HCT116 (cell line): ENCODE results near the gene CREB3L1. TPM values are rescaled to one million over a fixed set of nuclear protein-coding genes. Genes with fewer than 3 reads are reported as not detected.

Source experiments
- ATAC-seq: fragments of 200-7000 bp; cut with Tn5 transposase; 2 replicates; pipeline ENCODE4 v1.9.1; 2020; ENCODE audit warnings: mild to moderate bottlenecking, moderate library complexity
- BruUV-seq: library from RNA; stranded (reverse); fragments of 400-500 nt; replicated peaks from 2 replicates; lab custom pipeline; 2021; lab: Mats Ljungman, UMichigan
- CTCF ChIA-PET: fragments of 300-600 bp; sonication (Branson Sonifier 250); formaldehyde crosslinking; loops from one replicate; lab custom pipeline; 2021; ENCODE audit warnings: antibody characterized with exemption; lab: Charles Lee
- POLR2A ChIA-PET: fragments of 300-600, 350-600 bp; sonication (Branson Sonifier 250); formaldehyde crosslinking; loops from one replicate; lab custom pipeline; 2021; ENCODE audit warnings: antibody characterized with exemption; lab: Charles Lee
- RAD21 ChIA-PET, 2 experiments: fragments of 300-600 bp; sonication (Branson Sonifier 250); formaldehyde crosslinking; loops; one replicate each; lab custom pipeline; 2023; ENCODE audit warnings: low total read pairs in 2 of 2; ENCODE audit not compliant: uncharacterized antibody in 2 of 2, unreplicated experiment in 2 of 2, low non-redundant PET in 1 of 2; lab: Charles Lee
- DNase-seq: peaks from one replicate; pipeline ENCODE4 v3.0.0-alpha.2; 2010; ENCODE audit warnings: low read depth, low spot score
- H2AFZ ChIP-seq: fragments of 200-600 bp; shearing (Covaris generic), sonication (generic); 2 replicates; pipeline ENCODE4 v1.6.1; 2017; ENCODE audit warnings: low read depth, mixed run types, mixed read lengths, antibody characterized with exemption, low read length; ENCODE audit not compliant: poor library complexity, severe bottlenecking
- H3K27ac ChIP-seq: 2 replicates; pipeline ENCODE4 v1.5.1; 2012; ENCODE audit warnings: low read depth, low read length
- H3K27me3 ChIP-seq: fragments of 200-600 bp; sonication (generic); 2 replicates; pipeline ENCODE4 v1.6.1; 2016; ENCODE audit warnings: mixed run types, low read length, mixed read lengths; ENCODE audit not compliant: insufficient read depth
- H3K36me3 ChIP-seq, 2 experiments: fragments of 200-500 bp in 1 of 2; fragments of 200-600 bp in 1 of 2; sonication (Bioruptor generic) in 1 of 2; sonication (generic) in 1 of 2; 2 replicates each; pipeline versions ENCODE4 v1.5.1 to v1.6.1; 2014 to 2016; ENCODE audit warnings: low read length in 2 of 2, inconsistent platforms in 1 of 2, mixed read lengths in 1 of 2, mixed run types in 1 of 2; ENCODE audit not compliant: insufficient read depth in 2 of 2, control insufficient read depth in 1 of 2
- H3K4me1 ChIP-seq, 2 experiments: fragments of 200-600 bp in 1 of 2; sonication (generic) in 1 of 2; 2 replicates each; pipeline versions ENCODE4 v1.5.1 to v1.6.1; 2012 to 2017; ENCODE audit warnings: low read length in 2 of 2, inconsistent platforms in 1 of 2, mild to moderate bottlenecking in 1 of 2, mixed read lengths in 1 of 2, mixed run types in 1 of 2, moderate library complexity in 1 of 2; ENCODE audit not compliant: insufficient read depth in 2 of 2, control insufficient read depth in 1 of 2
- H3K4me2 ChIP-seq: fragments of 200-600 bp; sonication (generic); 2 replicates; pipeline ENCODE4 v1.6.1; 2017; ENCODE audit warnings: mixed run types, low read length, mixed read lengths
- H3K4me3 ChIP-seq, 2 experiments: fragments of 200-600 bp in 1 of 2; sonication (generic) in 1 of 2; replicated peaks in 1 of 2; 2 replicates each; pipeline ENCODE4 v1.5.1; 2011 to 2016; ENCODE audit warnings: low read length in 2 of 2, control low read depth in 1 of 2, low read depth in 1 of 2, mild to moderate bottlenecking in 1 of 2, mixed read lengths in 1 of 2, mixed run types in 1 of 2
- H3K79me2 ChIP-seq: fragments of 200-600 bp; sonication (generic); 2 replicates; pipeline ENCODE4 v1.6.1; 2017; ENCODE audit warnings: mild to moderate bottlenecking, mixed run types, low read length, moderate library complexity, mixed read lengths; ENCODE audit not compliant: insufficient read depth
- H3K9ac ChIP-seq: fragments of 200-600 bp; sonication (generic); 2 replicates; pipeline ENCODE4 v1.6.1; 2016; ENCODE audit warnings: low read length, mixed read lengths
- H3K9me2 ChIP-seq: fragments of 200-600 bp; sonication (generic), shearing (Covaris generic); 2 replicates; pipeline ENCODE4 v1.6.1; 2017; ENCODE audit warnings: mixed run types, mild to moderate bottlenecking, moderate library complexity; ENCODE audit not compliant: insufficient read depth
- H3K9me3 ChIP-seq, 2 experiments: fragments of 200-500 bp in 1 of 2; fragments of 200-600 bp in 1 of 2; sonication (Bioruptor generic) in 1 of 2; sonication (generic) in 1 of 2; 2 replicates each; pipeline ENCODE4 v1.6.1; 2014 to 2017; ENCODE audit warnings: low read length in 2 of 2, mixed read lengths in 2 of 2, inconsistent platforms in 1 of 2, low read depth in 1 of 2, mild to moderate bottlenecking in 1 of 2, mixed run types in 1 of 2, moderate library complexity in 1 of 2; ENCODE audit not compliant: control insufficient read depth in 1 of 2, insufficient read depth in 1 of 2
- H4K20me1 ChIP-seq: fragments of 200-600 bp; sonication (generic), shearing (Covaris generic); 2 replicates; pipeline ENCODE4 v1.6.1; 2017; ENCODE audit warnings: mixed run types, mild to moderate bottlenecking, moderate library complexity; ENCODE audit not compliant: insufficient read depth
- CBX3 ChIP-seq: IDR thresholded peaks from 2 replicates; pipeline ENCODE4 v1.6.1; 2012; ENCODE audit warnings: low read depth
- CEBPB ChIP-seq: IDR thresholded peaks from 2 replicates; pipeline ENCODE4 v1.6.1; 2012; ENCODE audit warnings: low read depth
- EGR1 ChIP-seq: IDR thresholded peaks from 2 replicates; pipeline ENCODE4 v1.6.1; 2012; ENCODE audit warnings: low read depth
- ELF1 ChIP-seq: IDR thresholded peaks from 2 replicates; pipeline ENCODE4 v1.6.1; 2012; ENCODE audit warnings: low read depth, borderline replicate concordance
- EZH2 ChIP-seq: fragments of 200-600 bp; sonication (generic); IDR thresholded peaks from 2 replicates; pipeline ENCODE4 v1.6.1; 2017; ENCODE audit warnings: antibody characterized with exemption, mixed run types
- EZH2phosphoT487 ChIP-seq: fragments of 200-600 bp; IDR thresholded peaks from 2 replicates; pipeline ENCODE4 v1.6.1; 2018; ENCODE audit warnings: antibody characterized with exemption, borderline replicate concordance
- FOSL1 ChIP-seq: IDR thresholded peaks from 2 replicates; pipeline ENCODE4 v1.6.1; 2012; ENCODE audit warnings: low read depth
- JUND ChIP-seq: IDR thresholded peaks from 2 replicates; pipeline ENCODE4 v1.6.1; 2012
- POLR2A ChIP-seq: IDR thresholded peaks from 2 replicates; pipeline ENCODE4 v1.7.0; 2011; ENCODE audit warnings: borderline replicate concordance; ENCODE audit not compliant: insufficient read depth, insufficient read length; ENCODE audit errors: extremely low read depth
- POLR2AphosphoS5 ChIP-seq: IDR thresholded peaks from 2 replicates; pipeline ENCODE4 v1.6.1; 2011; ENCODE audit warnings: mild to moderate bottlenecking, low read depth, low read length, moderate library complexity
- SP1 ChIP-seq: IDR thresholded peaks from 2 replicates; pipeline ENCODE4 v1.6.1; 2012; ENCODE audit warnings: low read depth
- SRF ChIP-seq: IDR thresholded peaks from 2 replicates; pipeline ENCODE4 v1.6.1; 2012; ENCODE audit warnings: low read depth
- TCF7L2 ChIP-seq: IDR thresholded peaks from 2 replicates; pipeline ENCODE4 v1.7.0; 2011; ENCODE audit warnings: borderline replicate concordance, inconsistent platforms; ENCODE audit not compliant: insufficient read depth, insufficient read length; ENCODE audit errors: extremely low read depth
- ZFX ChIP-seq: fragments of 450-650 bp; IDR thresholded peaks from 2 replicates; pipeline ENCODE4 v1.6.1; 2017
- intact Hi-C: fragments of 100-400 bp; cut with micrococcal nuclease; formaldehyde crosslinking; loops from 2 replicates; pipeline ENCODE4 v1.10.0; 2022
- total RNA-seq: library from RNA; stranded (reverse); gene quantifications from one replicate; pipeline ENCODE4 v1.2.1, GENCODE V29; 2021; ENCODE audit not compliant: unreplicated experiment
- TF ChIP-seq, protein P1 (sequence below): IDR thresholded peaks from 2 replicates; pipeline ENCODE4 v1.6.1; 2011; ENCODE audit warnings: mild to moderate bottlenecking, low read length, moderate library complexity; ENCODE audit not compliant: insufficient replicate concordance; ENCODE audit errors: extremely low read depth
- TF ChIP-seq, protein P2 (sequence below): IDR thresholded peaks from 2 replicates; pipeline ENCODE4 v1.6.1; 2012
- TF ChIP-seq, protein P3 (sequence below): IDR thresholded peaks from 2 replicates; pipeline ENCODE4 v1.6.1; 2012

Gene CREB3L1
- total RNA-seq, 1 experiment from 2014 or later: 0.37 TPM

DNA sequence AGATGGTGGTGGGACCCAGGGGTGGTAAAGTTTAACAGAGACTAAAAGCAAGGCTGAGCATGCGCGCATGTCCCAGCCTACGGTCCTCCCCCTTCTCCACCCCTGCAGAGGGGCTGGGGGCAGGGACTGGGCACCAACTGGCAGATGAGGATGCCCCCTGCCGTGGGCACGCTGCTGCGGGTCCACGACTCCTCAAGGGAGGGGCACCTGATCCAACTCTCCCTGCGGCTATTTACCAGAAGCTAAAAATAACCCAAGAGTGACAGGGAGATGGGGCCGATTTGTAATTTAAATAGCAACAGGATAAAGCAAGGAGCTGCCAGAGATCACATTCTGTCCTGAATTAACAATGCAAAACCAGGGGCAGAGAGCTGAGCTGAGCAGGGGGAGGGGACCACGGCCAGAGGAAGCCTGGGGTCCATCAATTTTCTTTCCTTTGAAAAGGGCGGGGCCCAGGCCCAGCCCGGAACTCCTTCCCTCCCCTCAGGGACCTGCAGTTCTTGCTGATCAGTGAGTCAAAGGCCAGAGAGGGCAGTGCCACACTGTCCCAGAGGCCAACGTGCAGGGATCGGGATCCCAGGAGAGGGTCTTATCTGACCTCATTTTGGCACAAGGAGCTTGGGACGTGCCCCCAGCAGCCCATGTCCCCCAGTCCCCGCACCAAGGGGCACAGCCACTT is 61.7 kb downstream of the CREB3L1 start:
- Histone ChIP-seq H2AFZ (no peak overlapping the region), H3K4me1 (peaks cover 0 to 29% of the 10 kb centered on the region in 2 experiments; a peak in 3 of 4 replicates), H3K9me2 (no peaks in the 10 kb centered on the region), H4K20me1 (no peaks in the 10 kb centered on the region), H3K4me3 (no peak overlapping the region), H3K9ac (no peak overlapping the region), H3K79me2 (no peaks in the 10 kb centered on the region), H3K36me3 (no peaks in the 10 kb centered on the region), H3K27me3 (no peaks in the 10 kb centered on the region), H3K4me2 (peak overlapping the region; percentile 13), H3K27ac (no peak overlapping the region), H3K9me3 (no peaks in the 10 kb centered on the region)
- ChIA-PET POLR2A (interaction anchor here (1.6 kb wide), 1 partner anchor 96 kb away, joined by 4 read pairs; no protein-coding TSS in a partner anchor), CTCF (no interaction called here), RAD21 (no interaction called here)
- DNase-seq (no peak), ATAC-seq (peak; percentile 50; the same call in 1 of the 2 replicates)
- TF ChIP-seq, protein P1, sequence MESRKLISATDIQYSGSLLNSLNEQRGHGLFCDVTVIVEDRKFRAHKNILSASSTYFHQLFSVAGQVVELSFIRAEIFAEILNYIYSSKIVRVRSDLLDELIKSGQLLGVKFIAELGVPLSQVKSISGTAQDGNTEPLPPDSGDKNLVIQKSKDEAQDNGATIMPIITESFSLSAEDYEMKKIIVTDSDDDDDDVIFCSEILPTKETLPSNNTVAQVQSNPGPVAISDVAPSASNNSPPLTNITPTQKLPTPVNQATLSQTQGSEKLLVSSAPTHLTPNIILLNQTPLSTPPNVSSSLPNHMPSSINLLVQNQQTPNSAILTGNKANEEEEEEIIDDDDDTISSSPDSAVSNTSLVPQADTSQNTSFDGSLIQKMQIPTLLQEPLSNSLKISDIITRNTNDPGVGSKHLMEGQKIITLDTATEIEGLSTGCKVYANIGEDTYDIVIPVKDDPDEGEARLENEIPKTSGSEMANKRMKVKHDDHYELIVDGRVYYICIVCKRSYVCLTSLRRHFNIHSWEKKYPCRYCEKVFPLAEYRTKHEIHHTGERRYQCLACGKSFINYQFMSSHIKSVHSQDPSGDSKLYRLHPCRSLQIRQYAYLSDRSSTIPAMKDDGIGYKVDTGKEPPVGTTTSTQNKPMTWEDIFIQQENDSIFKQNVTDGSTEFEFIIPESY: no peak
- TF ChIP-seq ZFX (no peak), EZH2 (no peak), EZH2phosphoT487 (no peak)
- BruUV-seq: no TSS peak
- intact Hi-C loops: no loop called here

DNA sequence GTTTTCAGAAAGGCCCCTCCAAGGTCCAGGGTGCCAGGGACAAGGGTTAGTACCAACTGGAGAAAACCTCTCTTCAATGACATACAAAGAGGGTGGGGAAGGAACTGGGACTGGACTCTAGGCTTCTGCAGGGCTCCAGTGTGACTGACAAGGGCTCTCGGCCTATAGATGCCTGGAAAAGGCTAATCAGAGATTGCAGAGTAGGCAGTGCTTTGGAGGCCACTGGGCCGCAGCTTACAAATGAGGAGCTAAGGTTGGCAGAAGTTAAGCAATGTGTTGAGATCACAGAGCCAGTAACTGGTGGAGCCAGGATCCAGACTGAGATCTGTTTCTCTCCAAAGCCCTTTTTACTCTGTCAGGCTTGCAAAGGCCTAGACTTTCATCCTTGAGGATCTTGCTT is 62.4 kb downstream of the CREB3L1 start:
- ChIA-PET CTCF (no interaction called here), RAD21 (no interaction called here), POLR2A (interaction anchor here (1.6 kb wide), 1 partner anchor 96 kb away, joined by 4 read pairs; no protein-coding TSS in a partner anchor)
- no peaks in the 10 kb centered on the region for H3K27me3 ChIP-seq
- H3K9me3 ChIP-seq: no peaks in the 10 kb centered on the region
- H3K79me2 ChIP-seq: no peaks in the 10 kb centered on the region
- BruUV-seq: no TSS peak
- H3K4me3 ChIP-seq: no peak overlapping the region
- no peak for DNase-seq
- H3K4me2 ChIP-seq: no peak overlapping the region
- H3K9ac ChIP-seq: no peak overlapping the region
- intact Hi-C loops: no loop called here
- no peak overlapping the region for H2AFZ ChIP-seq
- H3K9me2 ChIP-seq: no peaks in the 10 kb centered on the region
- H3K4me1 ChIP-seq: peaks cover 0 to 29% of the 10 kb centered on the region in 2 experiments; a peak in 3 of 4 replicates
- no peak for ATAC-seq
- H4K20me1 ChIP-seq: no peaks in the 10 kb centered on the region
- H3K27ac ChIP-seq: no peak overlapping the region
- H3K36me3 ChIP-seq: no peaks in the 10 kb centered on the region
- TF ChIP-seq FOSL1 (no peak), EZH2 (no peak), JUND (no peak), POLR2AphosphoS5 (no peak), SP1 (no peak), ELF1 (no peak), CBX3 (no peak), POLR2A (no peak), CEBPB (no peak), EGR1 (no peak), TCF7L2 (no peak), SRF (no peak), EZH2phosphoT487 (no peak)
- TF ChIP-seq, protein P2, sequence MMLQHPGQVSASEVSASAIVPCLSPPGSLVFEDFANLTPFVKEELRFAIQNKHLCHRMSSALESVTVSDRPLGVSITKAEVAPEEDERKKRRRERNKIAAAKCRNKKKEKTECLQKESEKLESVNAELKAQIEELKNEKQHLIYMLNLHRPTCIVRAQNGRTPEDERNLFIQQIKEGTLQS: no peak
- TF ChIP-seq, protein P3, sequence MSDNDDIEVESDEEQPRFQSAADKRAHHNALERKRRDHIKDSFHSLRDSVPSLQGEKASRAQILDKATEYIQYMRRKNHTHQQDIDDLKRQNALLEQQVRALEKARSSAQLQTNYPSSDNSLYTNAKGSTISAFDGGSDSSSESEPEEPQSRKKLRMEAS: no peak
- TF ChIP-seq, protein P1: no peak
